ENCODE measurements around the gene FAM3C. TPM values are rescaled to one million over a fixed set of nuclear protein-coding genes. Genes with fewer than 3 reads are reported as not detected.

Gene FAM3C
- total and polyA plus RNA-seq, 2 of the 8 experiments (the other 6 are each of a cell fraction or from before 2014, with no cell fraction given) = 27.0 to 77.7 TPM

- CTCF ChIA-PET (ENCODE audit: partially characterized antibody) = interaction anchor here (0.7 to 1.1 kb wide), 4 partner anchors 18 to 133 kb away, joined by 3 read pairs; no protein-coding TSS in a partner anchor
These were observed 33.7 kb upstream of the FAM3C start for GRCh38 chr7:121429798-121430197.

More at GRCh38 chr7:121429798-121430197, 33.7 kb upstream of the FAM3C start:
- Histone ChIP-seq H3K79me1 (ENCODE audit: low read depth, low read length) (no peaks in the 10 kb centered on the region), H2AK5ac (ENCODE audit: low read depth, low read length) (no peak overlapping the region), H2BK120ac (replicated peaks; ENCODE audit: low read depth, low read length) (no peak overlapping the region), H2BK12ac (ENCODE audit: low read depth, low read length) (no peak overlapping the region), H3K36me3 (ENCODE audit: control insufficient read depth in 2 of 4, insufficient read depth in 4 of 4, low read length in 3 of 4) (no peaks in the 10 kb centered on the region), H3K4me3 (ENCODE audit: extremely low read depth in 1 of 4, insufficient read depth in 2 of 4, low read depth in 3 of 4, low read length in 4 of 4) (no peak overlapping the region), H3K23ac (ENCODE audit: insufficient read length) (no peak overlapping the region), H4K91ac (replicated peaks; ENCODE audit: insufficient read length, low read length) (no peak overlapping the region), H3K56ac (replicated peaks; ENCODE audit: insufficient read length, low read depth, low read length) (no peak overlapping the region), H3K4me2 (ENCODE audit: insufficient read depth in 1 of 2, low read depth in 2 of 2, low read length in 2 of 2) (no peak overlapping the region), H2BK20ac (ENCODE audit: low read length) (0 out of 2 replicates have a peak overlapping the region, but pooled peaks have one; percentile 7), H2BK5ac (ENCODE audit: low read depth, low read length) (no peak overlapping the region), H3K4me1 (replicated peaks in 1 of 4; ENCODE audit: control insufficient read depth in 3 of 4, insufficient read depth in 4 of 4, low read length in 3 of 4) (no peaks in the 10 kb centered on the region), H2BK15ac (ENCODE audit: low read length) (no peak overlapping the region), H3K79me2 (ENCODE audit: control insufficient read depth in 1 of 2, insufficient read depth in 2 of 2, low read length in 2 of 2) (no peaks in the 10 kb centered on the region), H3K4ac (replicated peaks; ENCODE audit: insufficient read length, low read depth, low read length) (no peak overlapping the region), H4K20me1 (replicated peaks in 1 of 2; ENCODE audit: control insufficient read depth in 1 of 2, insufficient read depth in 2 of 2, low read length in 2 of 2) (no peaks in the 10 kb centered on the region), H3K18ac (ENCODE audit: extremely low read depth, low read length) (no peak overlapping the region), H3K27me3 (replicated peaks in 1 of 4; ENCODE audit: control insufficient read depth in 3 of 4, extremely low read depth in 1 of 4, insufficient read depth in 3 of 4, low read length in 3 of 4) (no peaks in the 10 kb centered on the region), H3K27ac (ENCODE audit: low read depth, low read length) (no peak overlapping the region), H3K9ac (replicated peaks in 1 of 4; ENCODE audit: extremely low read depth in 1 of 4, low read depth in 3 of 4, low read length in 3 of 4) (no peak overlapping the region), H3K9me3 (ENCODE audit: insufficient read depth in 2 of 2, low read depth in 1 of 2, low read length in 1 of 2) (no peaks in the 10 kb centered on the region), H3K14ac (ENCODE audit: insufficient read length) (no peak overlapping the region), H3K23me2 (ENCODE audit: low read depth, low read length) (no peaks in the 10 kb centered on the region), H4K8ac (ENCODE audit: extremely low read depth, insufficient read depth, low read length) (no peak overlapping the region), H4K5ac (ENCODE audit: insufficient read length, low read depth, low read length) (no peak overlapping the region), H2AFZ (ENCODE audit: low read length) (no peak overlapping the region)
- DNase-seq (ENCODE audit: low read depth in 1 of 2, low spot score in 2 of 2) (no peak), FAIRE-seq (no peak)
- POLR2A ChIA-PET (ENCODE audit: partially characterized antibody) = no interaction called here
- TF ChIP-seq CHD1 (IDR thresholded peaks at IDR 0.05; ENCODE audit: low read depth, low read length) (no peak), RNF2 (IDR thresholded peaks at IDR 0.05; ENCODE audit: borderline replicate concordance, low read depth, low read length, missing control alignments, poor library complexity, severe bottlenecking) (no peak), CHD2 (IDR thresholded peaks at IDR 0.05; ENCODE audit: low read length) (no peak), TBP (IDR thresholded peaks at IDR 0.05; ENCODE audit: low read depth, low read length) (no peak), NRF1 (IDR thresholded peaks at IDR 0.05; ENCODE audit: low read depth, low read length) (no peak), POU5F1 (IDR thresholded peaks at IDR 0.05; ENCODE audit: low read depth, low read length) (no peak), KDM5A (IDR thresholded peaks at IDR 0.05; ENCODE audit: low read length) (no peak), TAF7 (optimal IDR thresholded peaks at IDR 0.05; ENCODE audit: borderline replicate concordance, low read depth, low read length) (no peak), EGR1 (IDR thresholded peaks at IDR 0.05; ENCODE audit: borderline replicate concordance, low read depth, low read length) (no peak), PHF8 (conservative IDR thresholded peaks at IDR 0.05; ENCODE audit: low read depth, low read length) (no peak), TEAD4 (IDR thresholded peaks at IDR 0.05; ENCODE audit: low read depth, low read length) (no peak), RAD21 (IDR thresholded peaks at IDR 0.05 in 1 of 2, conservative IDR thresholded peaks at IDR 0.05 in 1 of 2; ENCODE audit: low read depth in 2 of 2, low read length in 2 of 2) (no peak), KDM1A (IDR thresholded peaks at IDR 0.05; ENCODE audit: borderline replicate concordance, low read length) (no peak), TAF1 (IDR thresholded peaks at IDR 0.05; ENCODE audit: low read depth, low read length) (no peak), CBX8 (IDR thresholded peaks at IDR 0.05; ENCODE audit: borderline replicate concordance, low read depth, low read length) (no peak)
